PC-9 (cell line): ENCODE results near the gene CELF2.

Experiments used
- EZH2 ChIP-seq: fragments of 200-600 bp; sonication (generic); IDR thresholded peaks from 2 replicates; pipeline ENCODE4 v1.8.0; 2017; ENCODE audit warnings: antibody characterized with exemption, low read depth
- TF ChIP-seq, protein P1 (sequence below): fragments of 200-600 bp; sonication (generic); conservative IDR thresholded peaks from 2 replicates; pipeline ENCODE4 v1.6.1; 2017; ENCODE audit warnings: mixed run types, antibody characterized with exemption, mild to moderate bottlenecking, moderate library complexity

DNA sequence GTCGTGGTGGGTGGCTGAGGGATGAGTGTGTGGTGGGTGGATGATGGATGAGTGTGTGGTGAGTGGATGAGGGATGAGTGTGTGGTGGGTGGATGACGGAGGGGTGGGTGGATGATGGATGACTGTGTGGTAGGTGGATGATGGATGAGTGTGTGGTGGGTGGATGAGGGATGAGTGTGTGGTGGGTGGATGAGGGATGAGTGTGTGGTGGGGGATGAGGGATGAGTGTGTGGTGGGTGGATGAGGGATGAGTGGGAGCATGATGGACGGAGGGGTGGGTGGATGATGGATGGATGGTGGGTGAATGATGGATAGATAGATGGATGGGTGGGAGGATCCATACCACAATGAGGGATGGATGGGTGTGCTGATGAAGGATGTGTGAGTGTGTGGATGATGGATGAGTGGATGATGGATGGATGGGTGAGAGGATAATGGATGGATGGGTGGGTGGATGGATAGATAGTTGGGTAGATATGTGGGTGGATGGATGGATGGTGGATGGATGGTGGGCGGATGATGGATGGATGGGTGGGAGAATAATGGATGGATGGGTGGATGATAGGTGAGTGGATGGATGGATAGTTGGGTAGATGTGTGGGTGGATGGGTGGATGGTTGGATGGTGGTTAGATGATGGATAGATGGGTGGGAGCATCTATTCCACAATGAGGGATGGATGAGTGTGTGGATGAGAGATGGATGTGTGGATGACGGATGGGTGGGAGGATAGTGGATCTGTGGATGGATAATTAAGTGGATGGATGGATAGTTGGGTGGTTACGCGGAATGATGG, 266.8 kb downstream of the CELF2 start:
- TF ChIP-seq, protein P1, sequence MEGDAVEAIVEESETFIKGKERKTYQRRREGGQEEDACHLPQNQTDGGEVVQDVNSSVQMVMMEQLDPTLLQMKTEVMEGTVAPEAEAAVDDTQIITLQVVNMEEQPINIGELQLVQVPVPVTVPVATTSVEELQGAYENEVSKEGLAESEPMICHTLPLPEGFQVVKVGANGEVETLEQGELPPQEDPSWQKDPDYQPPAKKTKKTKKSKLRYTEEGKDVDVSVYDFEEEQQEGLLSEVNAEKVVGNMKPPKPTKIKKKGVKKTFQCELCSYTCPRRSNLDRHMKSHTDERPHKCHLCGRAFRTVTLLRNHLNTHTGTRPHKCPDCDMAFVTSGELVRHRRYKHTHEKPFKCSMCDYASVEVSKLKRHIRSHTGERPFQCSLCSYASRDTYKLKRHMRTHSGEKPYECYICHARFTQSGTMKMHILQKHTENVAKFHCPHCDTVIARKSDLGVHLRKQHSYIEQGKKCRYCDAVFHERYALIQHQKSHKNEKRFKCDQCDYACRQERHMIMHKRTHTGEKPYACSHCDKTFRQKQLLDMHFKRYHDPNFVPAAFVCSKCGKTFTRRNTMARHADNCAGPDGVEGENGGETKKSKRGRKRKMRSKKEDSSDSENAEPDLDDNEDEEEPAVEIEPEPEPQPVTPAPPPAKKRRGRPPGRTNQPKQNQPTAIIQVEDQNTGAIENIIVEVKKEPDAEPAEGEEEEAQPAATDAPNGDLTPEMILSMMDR, result no peak
- no peak for TF ChIP-seq EZH2
